HS-27A (cell line): ENCODE results near the gene GRIK4.
A peak's percentile ranks its signal among the peaks of the same experiment; 100 is the strongest.

Source experiments
- DNase-seq: peaks from one replicate; pipeline ENCODE4 v3.0.0-alpha.2; 2012; ENCODE audit warnings: low read depth, missing footprints

GRIK4 gene

GRCh38 chr11:120952461-120953434, 441.2 kb downstream of the GRIK4 start:
- DNase-seq, result peak; percentile 23

GRCh38 chr11:120954381-120954780, 442.8 kb downstream of the GRIK4 start:
- no peak for DNase-seq

GRCh38 chr11:120956710-120957495, 445.4 kb downstream of the GRIK4 start:
- no peak for DNase-seq

- DNase-seq, result no peak
Measured at GRCh38 chr11:120958185-120958584, 446.6 kb downstream of the GRIK4 start.

GRCh38 chr11:120959189-120959588, 447.6 kb downstream of the GRIK4 start:
- DNase-seq, result no peak

GRCh38 chr11:120964857-120965256, 453.3 kb downstream of the GRIK4 start:
- no peak for DNase-seq

- DNase-seq, result no peak
Measured at GRCh38 chr11:120966840-120967239, 455.3 kb downstream of the GRIK4 start.

- DNase-seq, result no peak
Measured at GRCh38 chr11:120969993-120970392, 458.4 kb downstream of the GRIK4 start.

GRCh38 chr11:120971825-120972224, 460.3 kb downstream of the GRIK4 start:
- no peak for DNase-seq

- DNase-seq, result peak; percentile 31
Measured at GRCh38 chr11:120972621-120973020, 461.1 kb downstream of the GRIK4 start.

GRCh38 chr11:120973501-120973900, 462.0 kb downstream of the GRIK4 start:
- no peak for DNase-seq

GRCh38 chr11:120974466-120974865, 462.9 kb downstream of the GRIK4 start:
- DNase-seq, result no peak

GRCh38 chr11:120974965-120975364, 463.4 kb downstream of the GRIK4 start:
- DNase-seq, result no peak

- peak; percentile 50 for DNase-seq
Measured at GRCh38 chr11:120977266-120978137, 466.0 kb downstream of the GRIK4 start.

- DNase-seq, result no peak
Measured at GRCh38 chr11:120978701-120979100, 467.2 kb downstream of the GRIK4 start.

GRCh38 chr11:120985718-120986569, 474.4 kb downstream of the GRIK4 start:
- no peak for DNase-seq

- no peak for DNase-seq
Measured at GRCh38 chr11:120988603-120989002, 477.1 kb downstream of the GRIK4 start.

GRCh38 chr11:120991830-120992686, 480.5 kb downstream of the GRIK4 start:
- DNase-seq, result no peak

GRCh38 chr11:120994091-120994859, 482.7 kb downstream of the GRIK4 start:
- no peak for DNase-seq
